K562 (cell line): ENCODE measurements around the gene KXD1. TPM values are rescaled to one million over a fixed set of nuclear protein-coding genes. Genes with fewer than 3 reads are reported as not detected.

Experiments used
- ATAC-seq: fragments of 200-7000 bp; cut with Tn5 transposase; 3 replicates; pipeline ENCODE4 v1.9.1; 2020; ENCODE audit warnings: moderate library complexity
- BruUV-seq: library from RNA; stranded (reverse); fragments of 400-500 nt; replicated peaks from 2 replicates; lab custom pipeline; 2021; lab: Mats Ljungman, UMichigan
- CTCF ChIA-PET: fragments of 300-600 bp; formaldehyde crosslinking; extraction: SDS; loops from one replicate; lab custom pipeline; 2021; ENCODE audit warnings: low intra/inter-chr PET ratio; lab: Yijun Ruan, JAX
- POLR2A ChIA-PET: fragments of 300-600, 350-650 bp; sonication (Branson Sonifier 250); formaldehyde crosslinking; extraction: SDS; loops from one replicate; lab custom pipeline; 2021; ENCODE audit warnings: antibody characterized with exemption, inconsistent platforms; lab: Yijun Ruan, JAX
- DNase-seq, 4 experiments: peaks; one replicate each; pipeline versions ENCODE4 v3.0.0 to v3.0.0-alpha.2; 2011 to 2018; ENCODE audit warnings: low spot score in 3 of 4, mixed read lengths in 3 of 4; ENCODE audit errors: extremely low read depth in 1 of 4
- FAIRE-seq: peaks from 2 replicates; lab custom pipeline; 2011; peaks lifted over from hg19 to GRCh38; lab: Jason Lieb, UNC
- H2AFZ ChIP-seq: 2 replicates; pipeline ENCODE4 v1.6.0; 2011; ENCODE audit warnings: low read depth, low read length, control low read depth, inconsistent platforms
- H3K27ac ChIP-seq: fragments of 200-600 bp; 3 replicates; pipeline ENCODE4 v1.8.0; 2011; ENCODE audit warnings: low read depth, mild to moderate bottlenecking, control low read depth, inconsistent platforms, low read length, moderate library complexity, mixed read lengths; ENCODE audit errors: extremely low read depth
- H3K27me3 ChIP-seq, 2 experiments: fragments of 300-600 bp in 1 of 2; 2 replicates in 1 of 2; 3 replicates in 1 of 2; pipeline versions ENCODE4 v1.6.0 to v1.8.0; 2011; ENCODE audit warnings: inconsistent platforms in 2 of 2, low read length in 2 of 2, mild to moderate bottlenecking in 1 of 2, mixed read lengths in 1 of 2, moderate library complexity in 1 of 2; ENCODE audit not compliant: control insufficient read depth in 2 of 2, insufficient read depth in 2 of 2
- H3K36me3 ChIP-seq: fragments of 300-600 bp; 3 replicates; pipeline ENCODE4 v1.8.0; 2011; ENCODE audit warnings: mild to moderate bottlenecking, low read length, inconsistent platforms; ENCODE audit not compliant: control insufficient read depth, insufficient read depth
- H3K4me1 ChIP-seq, 2 experiments: fragments of 200-600 bp in 1 of 2; replicated peaks in 1 of 2; 2 replicates in 1 of 2; 3 replicates in 1 of 2; pipeline versions ENCODE4 v1.5.1 to v1.8.0; 2011; ENCODE audit warnings: inconsistent platforms in 2 of 2, low read length in 2 of 2, mild to moderate bottlenecking in 1 of 2, mixed read lengths in 1 of 2, moderate library complexity in 1 of 2; ENCODE audit not compliant: control insufficient read depth in 2 of 2, insufficient read depth in 2 of 2
- H3K4me2 ChIP-seq: 2 replicates; pipeline ENCODE4 v1.6.1; 2011; ENCODE audit warnings: low read length, control low read depth, inconsistent platforms, mixed read lengths; ENCODE audit not compliant: insufficient read depth
- H3K4me3 ChIP-seq: fragments of 200-600 bp; sonication (generic), shearing (Covaris generic); 2 replicates; pipeline ENCODE4 v1.5.1; 2016; ENCODE audit warnings: control low read depth, inconsistent platforms
- H3K79me2 ChIP-seq: fragments of 200-600 bp; 3 replicates; pipeline ENCODE4 v1.8.0; 2011; ENCODE audit warnings: low read length, inconsistent platforms; ENCODE audit not compliant: control insufficient read depth, insufficient read depth
- H3K9ac ChIP-seq, 2 experiments: 2 replicates each; pipeline versions ENCODE4 v1.6.0 to v1.6.1; 2011; ENCODE audit warnings: low read depth in 2 of 2, low read length in 2 of 2, control low read depth in 1 of 2, inconsistent platforms in 1 of 2, mild to moderate bottlenecking in 1 of 2, mixed read lengths in 1 of 2; ENCODE audit not compliant: insufficient read depth in 1 of 2
- H3K9me1 ChIP-seq: one replicate; pipeline ENCODE4 v1.6.0; 2011; ENCODE audit warnings: inconsistent platforms, mild to moderate bottlenecking, low read length, moderate library complexity; ENCODE audit not compliant: control insufficient read depth, insufficient read depth
- H3K9me3 ChIP-seq: replicated peaks from 2 replicates; pipeline ENCODE4 v1.5.1; 2011; ENCODE audit warnings: low read depth, low read length, inconsistent platforms; ENCODE audit not compliant: control insufficient read depth, insufficient read depth
- H4K20me1 ChIP-seq: replicated peaks from 2 replicates; pipeline ENCODE4 v1.6.1; 2011; ENCODE audit warnings: low read length, inconsistent platforms, mixed read lengths; ENCODE audit not compliant: control insufficient read depth, insufficient read depth
- HDAC1 ChIP-seq, 2 experiments: fragments of 450-650 bp; IDR thresholded peaks; 2 replicates each; pipeline ENCODE4 v1.6.1; 2016 to 2017; ENCODE audit warnings: inconsistent platforms in 1 of 2, mild to moderate bottlenecking in 1 of 2, moderate library complexity in 1 of 2
- MGA ChIP-seq: fragments of 450-650 bp; IDR thresholded peaks from 2 replicates; pipeline ENCODE4 v1.6.1; 2016; ENCODE audit warnings: mild to moderate bottlenecking, moderate library complexity
- MTA3 ChIP-seq: fragments of 450-650 bp; formaldehyde crosslinking; IDR thresholded peaks from 2 replicates; pipeline ENCODE4 v1.6.1; 2017; ENCODE audit warnings: mild to moderate bottlenecking, borderline replicate concordance
- PHF20 ChIP-seq: fragments of 450-650 bp; IDR thresholded peaks from 2 replicates; pipeline ENCODE4 v1.6.1; 2018; ENCODE audit not compliant: partially characterized antibody
- RBM15 ChIP-seq: fragments of 200-400 bp; formaldehyde crosslinking; IDR thresholded peaks from 2 replicates; pipeline ENCODE4 v1.6.1; 2018; ENCODE audit warnings: mild to moderate bottlenecking, low read length, moderate library complexity; ENCODE audit not compliant: insufficient read depth
- WGBS: fragments of 100-300 bp; shearing (Covaris generic); methylation state at CpG from one replicate; pipeline ENCODE4 v1.1.6; 2016; ENCODE audit warnings: low coverage, mixed read lengths; ENCODE audit not compliant: insufficient coverage; ENCODE audit errors: missing lambda C conversion rate; 5-methylcytosine and 5-hydroxymethylcytosine counted together
- in situ Hi-C: fragments of 300-500 bp; cut with MboI; formaldehyde crosslinking; loops from 4 replicates; pipeline ENCODE4 v1.15.0; 2018; ENCODE audit warnings: inconsistent platforms, mixed read lengths
- intact Hi-C: fragments of 100-400 bp; cut with micrococcal nuclease; formaldehyde crosslinking; loops from 2 replicates; pipeline ENCODE4 v1.14.2; 2022
- polyA plus RNA-seq, 8 experiments: library from polyadenylated mRNA; depleted of rRNA in 4 of 8; stranded (reverse) in 5 of 8; unstranded in 3 of 8; fragments of >200 nt; fragmentation: Nextera tagmentation in 2 of 8; fragmentation: Illumina TruSeq in 1 of 8; extraction: Ambion mirVana in 2 of 8; extraction: Trizol in 1 of 8; gene quantifications; 2 replicates each; pipeline versions ENCODE4 v1.2.1 to v1.2.3, GENCODE V29; 2011 to 2014; ENCODE audit warnings: inconsistent platforms in 1 of 8, missing spikeins in 1 of 8
- total RNA-seq, 7 experiments: library from RNA; depleted of rRNA in 6 of 7; stranded (reverse); fragments of >200 nt in 6 of 7; fragmentation: Illumina TruSeq in 2 of 7; extraction: Trizol in 2 of 7; gene quantifications; 2 replicates each; pipeline versions ENCODE4 v1.2.1 to v1.2.3, GENCODE V29; 2011 to 2021; ENCODE audit warnings: low replicate concordance in 1 of 7
- TF ChIP-seq, protein P1 (sequence below): sonication (generic); formaldehyde crosslinking; IDR thresholded peaks from 2 replicates; pipeline ENCODE4 v1.8.1; 2023; ENCODE audit warnings: mild to moderate bottlenecking, missing genetic modification reagents

The KXD1 gene
- total and polyA plus RNA-seq, 9 of the 15 experiments (the other 6 are each of a cell fraction or from before 2014, with no cell fraction given): 21.9 to 210 (median 118) TPM

GRCh38 chr19:18607226-18608101, 49.8 kb downstream of the KXD1 start:
- 4% methylated on average over 47 of the region's 68 CpGs for WGBS
- Histone ChIP-seq H3K27me3 (peaks cover 47 to 73% of the 10 kb centered on the region in 2 experiments), H3K9ac (no peak overlapping the region), H3K9me3 (no peaks in the 10 kb centered on the region), H3K9me1 (no peaks in the 10 kb centered on the region), H3K79me2 (no peaks in the 10 kb centered on the region), H3K27ac (no peak overlapping the region), H3K4me3 (no peak overlapping the region), H4K20me1 (peaks cover 32% of the 10 kb centered on the region), H2AFZ (no peak overlapping the region), H3K4me2 (no peak overlapping the region), H3K4me1 (peaks cover 0 to 67% of the 10 kb centered on the region in 2 experiments; a peak in 2 of 5 replicates), H3K36me3 (no peaks in the 10 kb centered on the region)
- CTCF ChIA-PET: no interaction called here
- in situ Hi-C loops: no loop called here
- DNase-seq (peak in 1 of 4 experiments; percentile 37), FAIRE-seq (no peak), ATAC-seq (no peak)
- intact Hi-C loops: no loop called here
- BruUV-seq: no TSS peak
- POLR2A ChIA-PET: interaction anchor here (0.7 kb wide), 1 partner anchor 154 kb away, joined by 4 read pairs; no protein-coding TSS in a partner anchor
- TF ChIP-seq HDAC1 (IDR thresholded peaks at IDR 0.05) (no peak), MTA3 (no peak), MGA (no peak), RBM15 (no peak), PHF20 (no peak)
- TF ChIP-seq, protein P1, sequence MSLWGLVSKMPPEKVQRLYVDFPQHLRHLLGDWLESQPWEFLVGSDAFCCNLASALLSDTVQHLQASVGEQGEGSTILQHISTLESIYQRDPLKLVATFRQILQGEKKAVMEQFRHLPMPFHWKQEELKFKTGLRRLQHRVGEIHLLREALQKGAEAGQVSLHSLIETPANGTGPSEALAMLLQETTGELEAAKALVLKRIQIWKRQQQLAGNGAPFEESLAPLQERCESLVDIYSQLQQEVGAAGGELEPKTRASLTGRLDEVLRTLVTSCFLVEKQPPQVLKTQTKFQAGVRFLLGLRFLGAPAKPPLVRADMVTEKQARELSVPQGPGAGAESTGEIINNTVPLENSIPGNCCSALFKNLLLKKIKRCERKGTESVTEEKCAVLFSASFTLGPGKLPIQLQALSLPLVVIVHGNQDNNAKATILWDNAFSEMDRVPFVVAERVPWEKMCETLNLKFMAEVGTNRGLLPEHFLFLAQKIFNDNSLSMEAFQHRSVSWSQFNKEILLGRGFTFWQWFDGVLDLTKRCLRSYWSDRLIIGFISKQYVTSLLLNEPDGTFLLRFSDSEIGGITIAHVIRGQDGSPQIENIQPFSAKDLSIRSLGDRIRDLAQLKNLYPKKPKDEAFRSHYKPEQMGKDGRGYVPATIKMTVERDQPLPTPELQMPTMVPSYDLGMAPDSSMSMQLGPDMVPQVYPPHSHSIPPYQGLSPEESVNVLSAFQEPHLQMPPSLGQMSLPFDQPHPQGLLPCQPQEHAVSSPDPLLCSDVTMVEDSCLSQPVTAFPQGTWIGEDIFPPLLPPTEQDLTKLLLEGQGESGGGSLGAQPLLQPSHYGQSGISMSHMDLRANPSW (CRISPR knock-in tag): no peak
